ENCODE data around the gene MCF2L.
A peak's percentile ranks its signal among the peaks of the same experiment; 100 is the strongest.
"Not testable (repeated sequence)": the region's sequence is repeated elsewhere in the genome, so short reads cannot be mapped to it uniquely, and the experiment has no call there.

Gene MCF2L

DNA sequence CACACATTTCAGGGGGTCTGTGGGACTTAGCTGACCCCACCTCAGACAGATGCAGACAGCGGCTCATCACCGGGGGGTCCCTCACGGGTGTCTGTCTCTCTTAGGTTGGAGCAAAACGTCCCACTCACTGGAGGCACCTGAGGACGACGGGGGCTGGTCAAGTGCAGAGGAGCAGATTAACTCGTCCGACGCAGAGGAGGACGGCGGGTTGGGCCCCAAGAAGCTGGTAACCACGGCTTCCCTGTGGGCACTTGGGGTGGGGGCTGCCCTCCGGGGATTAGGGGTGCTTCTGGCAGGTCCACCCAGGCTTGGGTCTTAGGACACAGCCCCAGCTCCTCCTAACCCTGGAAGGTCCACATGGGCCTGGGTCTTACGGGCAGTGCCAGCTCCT is 125.4 kb downstream of the MCF2L start:
- DNase-seq (ENCODE audit: low read depth in 2 of 2), result no peak

DNA sequence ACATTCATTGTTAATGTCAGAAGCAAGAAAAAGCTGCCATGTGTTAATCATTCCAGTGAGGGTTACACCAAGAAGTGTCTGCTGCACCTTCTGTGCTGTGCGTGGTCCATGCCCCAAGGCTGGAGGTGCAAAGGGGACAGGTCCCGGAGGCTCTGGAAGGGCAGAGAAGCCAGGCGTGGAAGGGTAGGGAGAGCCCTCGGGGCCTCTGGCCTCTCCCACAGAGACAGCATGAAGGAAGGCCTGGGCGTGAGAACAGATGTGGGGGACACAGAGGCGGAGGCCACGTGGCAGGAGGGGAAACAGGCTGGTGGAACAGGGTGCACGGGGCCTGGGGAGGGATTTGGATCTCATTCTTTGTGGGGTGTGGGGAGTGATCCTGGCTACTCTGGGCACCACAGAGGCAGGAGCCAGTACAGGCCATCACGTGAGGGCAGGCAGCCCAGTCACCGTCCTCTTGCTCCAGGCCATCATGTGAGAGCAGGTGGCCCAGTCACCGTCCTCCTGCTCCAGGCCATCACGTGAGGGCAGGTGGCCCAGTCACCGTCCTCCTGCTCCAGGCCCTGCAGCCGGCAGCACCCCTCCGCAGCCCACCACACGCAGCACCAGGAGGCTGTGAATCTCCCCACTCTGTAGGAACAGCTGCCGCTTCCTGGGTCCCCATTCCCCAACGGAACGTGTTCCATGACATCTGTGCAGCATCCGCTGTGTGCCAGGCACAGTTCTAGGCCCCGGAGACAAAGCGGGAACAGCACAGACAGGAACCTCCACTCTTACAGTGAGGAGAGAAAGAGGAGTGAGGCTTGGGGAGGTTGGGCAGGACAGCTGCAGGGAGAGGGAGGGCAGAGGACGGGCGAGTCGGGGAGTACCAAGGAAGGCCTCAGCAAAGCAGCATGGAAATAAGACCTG is 126.4 kb downstream of the MCF2L start:
- no peak for DNase-seq (ENCODE audit: low read depth in 2 of 2)

DNA sequence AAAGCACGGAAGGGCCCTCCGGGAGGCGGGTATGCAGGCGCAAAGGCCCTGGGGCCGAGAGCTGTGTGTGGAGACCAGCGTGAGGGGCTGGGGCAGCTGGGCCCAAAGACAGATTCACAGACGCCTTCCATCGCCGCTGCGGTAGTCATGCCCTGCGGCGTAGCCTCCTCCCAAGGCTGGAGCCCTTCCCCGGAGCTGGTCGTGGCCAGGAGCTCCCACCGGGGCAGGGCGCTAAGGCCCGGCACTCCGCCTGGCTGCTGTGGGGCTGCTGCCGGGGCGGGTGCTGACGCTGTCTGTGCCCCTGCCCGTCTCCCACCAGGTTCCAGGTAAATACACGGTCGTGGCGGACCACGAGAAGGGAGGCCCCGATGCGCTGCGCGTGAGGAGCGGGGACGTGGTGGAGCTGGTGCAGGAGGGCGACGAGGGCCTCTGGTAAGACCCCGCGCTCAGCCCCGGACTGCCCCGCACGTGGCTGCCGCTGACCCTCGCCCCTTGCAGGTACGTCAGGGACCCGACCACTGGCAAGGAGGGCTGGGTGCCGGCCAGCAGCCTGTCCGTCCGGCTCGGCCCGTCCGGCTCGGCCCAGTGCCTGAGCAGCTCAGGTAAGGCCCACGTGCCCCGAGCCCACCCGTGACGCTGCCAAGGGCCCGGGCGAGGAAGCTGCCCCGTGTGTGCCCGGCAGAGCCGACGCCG is 127.2 kb downstream of the MCF2L start:
- DNase-seq (ENCODE audit: low read depth in 2 of 2), result no peak

DNA sequence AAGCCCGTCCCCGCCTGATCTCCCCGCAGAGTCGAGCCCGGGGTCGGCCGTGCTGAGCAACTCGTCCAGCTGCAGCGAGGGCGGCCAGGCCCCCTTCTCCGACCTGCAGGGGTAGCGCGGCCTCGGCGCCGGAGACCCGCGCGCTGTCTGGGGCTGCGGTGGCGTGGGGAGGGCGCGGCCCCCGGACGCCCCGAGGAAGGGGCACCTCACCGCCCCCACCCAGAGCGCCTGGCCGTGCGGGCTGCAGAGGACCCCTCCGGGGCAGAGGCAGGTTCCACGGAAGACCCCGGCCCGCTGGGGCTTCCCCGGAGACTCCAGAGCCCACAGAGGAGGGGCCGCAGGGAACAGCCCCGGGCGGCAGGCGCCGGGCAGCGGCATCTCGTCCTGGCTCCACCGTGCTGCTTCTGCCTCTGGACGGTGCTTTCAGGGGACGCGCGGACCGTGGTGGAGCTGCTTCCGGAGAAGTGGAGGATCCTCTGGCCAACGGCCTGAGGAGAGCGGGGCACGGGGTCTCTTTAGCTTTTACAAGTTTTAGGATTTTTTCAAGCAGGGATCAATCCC is 127.8 kb downstream of the MCF2L start:
- no peak for DNase-seq (ENCODE audit: low read depth in 2 of 2)

DNA sequence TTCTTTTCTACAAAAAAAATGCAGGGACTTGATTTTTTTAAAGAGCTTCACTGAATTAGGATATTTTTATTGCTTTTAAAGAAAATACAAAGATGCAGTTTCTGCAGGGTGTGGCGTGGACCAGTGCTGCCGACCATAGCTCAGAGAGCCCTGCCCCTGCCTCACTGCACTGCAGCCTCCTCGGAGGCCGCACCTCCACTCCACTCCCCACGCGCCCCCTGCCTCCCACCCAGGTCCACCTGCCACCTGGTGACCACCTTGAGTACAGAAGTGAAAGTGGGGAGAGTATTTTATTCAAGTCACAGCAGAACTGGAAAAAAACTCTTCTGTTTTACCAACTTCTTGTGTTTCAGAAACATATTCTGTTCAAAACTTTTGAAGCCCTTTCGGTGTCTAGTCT is 128.6 kb downstream of the MCF2L start:
- DNase-seq (ENCODE audit: low read depth in 2 of 2), result no peak

DNA sequence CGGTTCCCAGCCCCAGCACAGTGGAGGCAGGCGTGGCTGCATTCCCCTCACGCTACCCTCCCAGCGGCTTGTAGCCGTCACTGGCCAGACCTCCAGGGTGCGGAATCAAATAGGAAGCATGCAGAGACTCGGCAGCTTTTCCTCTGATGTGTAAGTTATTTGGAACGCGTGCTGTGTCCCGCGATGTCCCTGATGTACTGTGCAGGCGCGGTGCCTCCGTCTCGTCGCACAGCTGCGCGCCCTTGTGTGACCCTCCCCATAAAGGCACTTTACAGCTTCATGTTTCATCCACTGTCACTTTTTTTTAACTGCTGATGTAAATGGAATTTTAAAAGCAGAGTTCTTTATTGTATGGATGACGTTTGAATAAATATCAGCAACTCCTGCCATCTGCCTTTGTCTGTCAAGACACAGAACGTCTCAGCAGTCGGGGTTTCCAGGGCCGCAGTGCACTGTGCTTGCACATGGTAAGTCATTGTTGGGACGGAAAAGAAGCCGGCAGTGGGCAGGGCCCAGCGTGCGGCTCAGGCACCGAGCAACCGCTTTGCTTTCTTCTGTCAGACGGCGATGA is 129.2 kb downstream of the MCF2L start:
- DNase-seq (ENCODE audit: low read depth in 2 of 2), result no peak

DNA sequence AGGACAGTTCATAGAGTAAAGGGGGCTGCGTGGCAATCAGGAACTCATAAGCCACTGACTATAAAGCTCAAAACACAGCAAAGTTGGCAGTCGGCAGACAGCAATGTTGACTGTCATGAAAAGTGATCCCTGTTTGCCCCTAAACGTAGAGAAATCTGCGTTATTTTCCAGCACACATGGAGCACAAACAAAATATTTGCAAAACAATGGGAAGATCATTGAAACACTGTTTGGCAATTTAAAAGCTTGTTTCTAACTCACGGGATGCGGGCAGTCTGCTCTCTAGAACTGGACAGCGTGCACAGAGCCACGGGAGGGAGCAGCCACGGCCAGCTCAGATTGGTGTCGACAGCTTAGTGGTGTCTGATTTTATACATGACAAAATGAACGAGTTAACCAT is 130.1 kb downstream of the MCF2L start:
- DNase-seq (ENCODE audit: low read depth in 2 of 2), result no peak

DNA sequence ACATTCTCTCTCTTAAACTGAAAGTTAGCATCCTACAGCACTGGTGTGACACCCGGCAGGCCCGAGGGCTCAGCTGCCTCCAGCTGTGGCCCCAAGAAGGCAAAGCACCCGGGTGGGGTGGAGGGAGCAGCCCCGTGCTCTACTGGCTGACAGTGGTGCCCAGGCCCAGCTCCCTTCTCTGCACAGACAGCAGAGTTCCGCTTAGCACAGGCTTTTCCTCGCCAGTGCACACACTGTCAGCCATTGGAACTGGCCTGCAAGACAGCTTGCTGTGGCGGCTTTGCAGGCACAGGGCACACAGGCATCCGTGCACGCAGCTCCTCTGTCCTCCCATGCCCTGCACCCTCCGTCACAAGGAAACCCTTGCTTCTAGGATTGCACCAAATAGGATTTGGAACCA is 133.3 kb downstream of the MCF2L start:
- DNase-seq (ENCODE audit: low read depth in 2 of 2), result not testable (repeated sequence)

DNA sequence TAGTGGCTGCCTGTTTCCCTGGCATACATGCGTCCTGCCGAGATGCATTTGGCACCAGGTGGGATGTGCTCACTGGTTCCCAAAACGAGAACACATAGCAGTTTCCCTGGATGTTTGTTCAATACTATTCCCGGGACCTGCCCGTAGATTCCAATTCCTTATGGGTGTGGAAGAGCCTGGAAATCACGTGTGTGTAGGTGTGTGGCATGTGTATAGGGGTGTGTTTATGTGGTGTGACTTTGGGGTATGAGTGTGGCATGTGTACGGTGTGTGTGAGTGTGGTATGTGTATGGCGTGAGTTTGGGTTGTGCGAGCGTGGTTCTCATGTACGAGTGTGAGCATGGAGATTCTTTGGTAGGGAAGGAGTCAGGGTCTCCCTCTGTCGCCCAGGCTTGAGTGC is 133.7 kb downstream of the MCF2L start:
- no peak for DNase-seq (ENCODE audit: low read depth in 2 of 2)

DNA sequence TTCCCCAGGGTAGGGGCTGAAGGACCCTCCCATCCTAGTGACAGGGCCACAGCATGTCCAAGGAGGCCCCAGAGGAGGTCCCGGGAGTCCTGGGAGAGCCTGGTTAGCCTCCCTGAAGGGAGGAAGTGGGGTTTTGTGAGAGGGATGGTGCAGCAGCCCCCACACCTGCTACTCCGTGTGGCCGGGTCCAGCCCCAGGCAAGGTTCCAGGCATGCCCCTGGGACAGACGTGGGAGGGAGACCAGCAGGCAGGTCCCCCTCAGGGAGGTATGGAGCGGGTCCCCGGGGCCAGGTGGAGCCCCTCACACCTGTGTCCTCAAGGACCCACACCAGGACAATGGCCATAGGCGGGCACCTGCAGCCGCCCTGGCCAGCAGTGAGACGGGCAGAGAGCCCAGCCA is 134.6 kb downstream of the MCF2L start:
- no peak for DNase-seq (ENCODE audit: low read depth in 2 of 2)

DNA sequence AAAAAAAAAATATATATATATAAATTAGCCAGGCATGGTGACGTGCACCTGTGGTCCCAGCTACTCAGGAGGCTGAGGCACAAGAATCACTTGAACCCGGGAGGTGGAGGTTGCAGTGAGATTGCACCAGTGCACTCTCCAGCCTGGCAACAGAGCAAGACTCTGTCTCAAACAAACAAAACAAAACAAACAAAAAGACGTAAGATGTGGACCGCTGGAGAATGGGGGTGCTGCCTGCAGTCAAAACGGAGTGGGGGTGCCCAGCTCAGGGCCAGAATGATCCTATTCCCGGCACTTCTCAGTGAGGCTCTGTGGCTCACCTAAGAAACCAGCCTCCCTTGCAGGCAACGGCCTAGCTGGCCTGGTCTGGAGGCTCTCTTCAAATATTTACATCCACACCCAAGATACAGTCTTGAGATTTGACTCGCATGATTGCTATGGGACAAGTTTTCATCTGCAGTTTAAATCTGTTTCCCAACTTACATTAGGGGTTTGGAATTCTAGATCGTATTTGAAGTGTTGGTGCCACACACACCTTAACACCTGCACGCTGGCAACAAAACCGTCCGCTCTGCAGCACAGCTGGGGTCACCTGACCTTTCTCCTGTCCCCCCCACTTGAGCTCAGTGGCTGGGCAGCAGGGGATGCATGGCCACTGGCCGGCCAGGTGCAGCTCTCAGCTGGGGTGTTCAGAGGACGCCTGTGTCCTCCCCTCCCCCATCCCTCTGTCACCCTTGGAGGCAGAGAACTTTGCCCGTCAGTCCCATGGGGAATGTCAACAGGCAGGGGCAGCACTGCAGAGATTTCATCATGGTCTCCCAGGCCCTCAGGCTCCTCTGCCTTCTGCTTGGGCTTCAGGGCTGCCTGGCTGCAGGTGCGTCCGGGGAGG is 136.3 kb downstream of the MCF2L start, which contains the start of gene F7:
TSS of gene F7 (plus strand) at position 760 of the 889 bp plus-strand sequence. CDS start at position 811, 51 bp downstream.
- DNase-seq (ENCODE audit: low read depth in 2 of 2), result no peak

DNA sequence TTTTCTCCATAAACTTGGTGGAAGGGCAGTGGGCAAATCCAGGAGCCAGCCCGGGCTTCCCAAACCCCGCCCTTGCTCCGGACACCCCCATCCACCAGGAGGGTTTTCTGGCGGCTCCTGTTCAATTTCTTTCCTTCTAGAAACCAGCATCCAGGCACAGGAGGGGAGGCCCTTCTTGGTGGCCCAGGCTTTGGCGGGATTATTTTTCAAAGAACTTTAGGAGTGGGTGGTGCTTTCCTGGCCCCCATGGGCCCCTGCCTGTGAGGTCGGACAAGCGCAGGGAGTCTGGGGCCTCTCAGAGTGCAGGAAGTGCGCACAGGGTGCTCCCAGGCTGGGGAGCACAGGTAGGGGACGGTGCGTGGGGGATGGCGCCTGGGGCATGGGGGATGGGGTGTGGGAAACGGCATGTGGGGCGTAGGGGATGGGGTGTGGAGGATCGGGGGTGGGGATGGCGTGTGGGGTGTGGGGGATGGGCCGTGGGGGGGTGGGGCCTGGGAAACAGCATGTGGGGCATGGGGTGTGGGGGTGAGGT is 137.0 kb downstream of the MCF2L start:
- no peak for DNase-seq (ENCODE audit: low read depth in 2 of 2)

DNA sequence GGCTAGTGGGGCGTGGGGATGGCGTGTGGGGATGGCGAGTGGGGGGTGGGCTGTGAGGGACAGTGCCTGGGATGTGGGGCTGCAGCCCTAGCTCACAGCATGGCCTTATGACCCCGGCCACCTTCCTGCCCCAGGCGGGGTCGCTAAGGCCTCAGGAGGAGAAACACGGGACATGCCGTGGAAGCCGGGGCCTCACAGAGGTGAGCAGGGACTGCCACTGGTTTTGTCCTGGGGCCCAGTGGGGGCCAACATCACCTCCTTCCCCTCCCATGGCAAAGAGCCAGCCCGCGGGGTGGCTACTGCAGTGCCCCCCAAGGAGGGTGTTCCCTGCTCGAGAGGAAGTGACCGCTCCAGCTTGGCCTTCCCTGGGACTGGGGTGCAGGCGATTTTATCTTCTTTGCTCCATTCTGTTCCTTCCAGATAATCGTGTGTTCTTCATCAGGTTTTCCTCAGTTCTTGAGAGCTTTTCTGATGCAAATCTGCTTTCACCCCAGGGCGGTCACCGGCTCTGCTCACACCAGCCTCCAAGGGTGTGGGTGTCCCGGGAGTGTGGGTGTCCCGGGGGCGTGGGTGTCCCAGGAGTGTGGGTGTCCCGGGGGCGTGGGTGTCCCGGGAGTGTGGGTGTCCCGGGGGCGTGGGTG is 137.8 kb downstream of the MCF2L start:
- no peak for DNase-seq (ENCODE audit: low read depth in 2 of 2)

DNA sequence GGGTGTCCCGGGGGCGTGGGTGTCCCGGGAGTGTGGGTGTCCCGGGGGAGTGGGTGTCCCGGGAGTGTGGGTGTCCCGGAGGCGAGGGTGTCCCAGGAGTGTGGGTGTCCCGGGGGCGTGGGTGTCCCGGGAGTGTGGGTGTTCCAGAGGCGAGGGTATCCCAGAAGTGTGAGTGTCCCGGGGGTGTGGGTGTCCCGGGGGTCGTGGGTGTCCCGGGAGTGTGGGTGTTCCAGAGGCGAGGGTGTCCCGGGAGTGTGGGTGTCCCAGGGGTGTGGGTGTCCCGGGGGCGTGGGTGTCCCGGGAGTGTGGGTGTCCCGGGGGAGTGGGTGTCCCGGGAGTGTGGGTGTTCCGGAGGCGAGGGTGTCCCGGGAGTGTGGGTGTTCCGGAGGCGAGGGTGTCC is 139.5 kb downstream of the MCF2L start:
- DNase-seq (ENCODE audit: low read depth in 2 of 2), result not testable (repeated sequence)

DNA sequence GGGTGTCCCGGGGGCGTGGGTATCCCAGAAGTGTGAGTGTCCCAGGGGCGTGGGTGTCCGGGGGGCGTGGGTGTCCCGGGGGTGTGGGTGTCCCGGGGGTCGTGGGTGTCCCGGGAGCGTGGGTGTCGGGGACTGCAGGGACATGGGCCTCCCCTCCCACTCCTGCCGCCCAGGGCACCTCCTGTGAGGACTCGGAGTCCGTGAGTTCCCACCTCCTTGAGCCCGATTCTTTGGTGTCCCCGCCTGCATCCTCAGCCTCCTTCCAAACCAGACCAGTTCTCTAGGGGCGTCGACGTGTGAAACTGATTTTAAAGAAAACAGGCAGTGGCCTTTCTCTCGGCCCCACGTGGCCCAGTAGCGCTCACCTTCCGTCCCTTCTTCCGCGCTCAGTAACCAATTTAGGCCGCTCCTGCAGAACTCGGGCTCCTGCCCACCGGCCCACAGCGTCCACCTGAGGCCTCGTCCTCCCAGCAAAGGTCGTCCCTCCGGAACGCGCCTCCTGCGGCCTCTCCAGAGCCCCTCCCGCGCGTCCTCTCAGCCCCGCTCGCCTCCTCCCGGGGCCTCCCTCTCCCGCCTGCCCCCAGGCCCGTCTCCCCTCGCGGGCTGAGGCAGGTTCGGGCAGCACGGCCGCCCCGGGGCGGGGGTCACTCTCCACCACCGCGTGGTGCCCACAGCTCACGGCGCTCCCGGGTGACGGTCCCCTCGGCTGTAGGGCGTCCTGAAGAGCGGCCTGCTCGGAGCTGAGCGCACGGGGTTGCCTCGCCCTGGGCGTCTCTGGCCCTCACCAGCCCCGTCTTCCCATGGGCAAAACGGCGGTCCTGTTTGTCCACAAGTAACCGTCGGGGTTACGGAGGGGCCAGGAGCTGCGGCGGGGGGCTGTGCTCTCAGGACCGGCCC is 140.4 kb downstream of the MCF2L start:
- DNase-seq (ENCODE audit: low read depth in 2 of 2), result no peak

DNA sequence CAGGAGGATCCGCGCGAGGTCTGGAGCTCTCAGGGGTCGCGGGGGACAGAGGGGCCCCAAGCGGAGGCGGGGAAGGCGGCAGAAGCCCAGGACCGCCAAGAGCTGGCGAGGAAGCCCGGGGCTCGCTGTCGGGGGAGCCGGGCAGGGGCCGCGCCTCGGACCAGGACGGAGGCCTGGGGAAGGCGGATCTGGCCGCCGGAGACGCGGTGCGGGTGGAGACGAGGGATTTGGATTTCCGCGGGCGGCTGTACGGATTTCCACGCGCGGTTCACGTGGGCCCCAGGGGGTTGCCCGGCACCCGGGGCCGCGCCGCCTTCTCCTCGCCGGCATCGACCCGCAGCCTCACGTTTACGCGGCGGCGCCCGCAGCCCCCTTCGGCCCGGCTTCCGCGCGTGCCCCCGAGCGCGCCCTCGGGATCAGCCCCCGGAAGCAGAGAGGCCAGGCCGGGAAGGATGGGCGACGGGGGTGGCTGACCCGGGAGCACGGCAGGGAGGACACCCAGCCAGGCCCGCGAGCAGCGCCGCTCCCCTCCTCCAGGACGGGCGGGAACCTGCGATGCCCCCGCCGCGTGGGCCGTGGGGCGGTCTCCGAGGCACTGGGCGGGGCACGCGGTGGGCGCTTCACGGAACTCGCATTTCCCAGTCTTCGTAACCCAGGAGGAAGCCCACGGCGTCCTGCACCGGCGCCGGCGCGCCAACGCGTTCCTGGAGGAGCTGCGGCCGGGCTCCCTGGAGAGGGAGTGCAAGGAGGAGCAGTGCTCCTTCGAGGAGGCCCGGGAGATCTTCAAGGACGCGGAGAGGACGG is 141.2 kb downstream of the MCF2L start:
- DNase-seq (ENCODE audit: low read depth in 2 of 2), result peak in 1 of 2 donors; percentile 22

DNA sequence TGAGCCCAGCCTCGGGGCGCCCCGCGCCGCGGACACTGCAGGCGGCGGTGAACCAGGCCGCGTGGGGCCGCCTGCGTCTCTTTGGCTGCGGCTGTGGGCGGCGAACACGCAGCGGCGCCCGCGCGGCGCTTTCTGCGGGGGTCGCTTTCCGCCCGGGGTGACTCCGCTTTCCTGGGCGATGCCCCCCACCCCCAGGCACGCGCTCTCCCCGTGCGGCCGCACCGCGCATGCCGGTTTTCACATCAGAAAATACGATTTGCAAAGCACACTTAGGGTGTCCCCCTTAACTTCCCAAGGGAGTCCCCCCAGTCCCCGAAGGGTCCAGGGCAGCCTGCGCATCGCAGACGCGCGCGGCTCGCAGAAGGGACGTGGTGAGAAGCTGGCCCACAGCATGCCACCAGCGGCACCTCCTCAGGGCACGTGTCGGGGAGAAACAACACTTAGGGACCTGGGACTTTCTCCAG is 141.9 kb downstream of the MCF2L start:
- peak in 1 of 2 donors; percentile 14 for DNase-seq (ENCODE audit: low read depth in 2 of 2)

DNA sequence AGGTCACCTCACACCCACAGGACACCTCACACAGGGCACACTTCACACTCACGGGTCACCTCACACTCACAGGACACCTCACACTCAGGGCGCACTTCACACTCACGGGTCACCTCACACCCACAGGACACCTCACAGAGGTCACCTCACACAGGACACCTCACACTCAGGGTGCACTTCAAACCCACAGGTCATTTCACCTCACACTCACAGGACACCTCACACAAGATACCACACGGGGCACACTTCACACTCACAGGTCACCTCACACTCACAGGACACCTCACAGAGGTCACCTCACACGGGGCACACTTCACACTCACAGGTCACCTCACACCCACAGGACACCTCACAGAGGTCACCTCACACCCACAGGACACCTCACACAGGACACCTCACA is 142.8 kb downstream of the MCF2L start:
- DNase-seq (ENCODE audit: low read depth in 2 of 2), result not testable (repeated sequence)

DNA sequence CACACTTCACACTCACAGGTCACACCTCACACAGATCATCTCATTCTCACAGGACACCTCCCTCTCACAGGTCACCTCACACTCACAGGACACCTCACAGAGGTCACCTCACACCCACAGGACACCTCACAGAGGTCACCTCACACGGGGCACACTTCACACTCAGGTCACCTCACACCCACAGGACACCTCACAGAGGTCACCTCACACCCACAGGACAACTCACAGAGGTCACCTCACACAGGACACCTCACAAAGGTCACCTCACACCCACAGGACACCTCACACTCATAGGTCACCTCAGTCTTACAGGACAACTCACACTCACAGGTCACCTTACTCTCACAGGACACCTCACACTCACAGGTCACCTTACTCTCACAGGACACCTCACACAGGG is 143.5 kb downstream of the MCF2L start:
- not testable (repeated sequence) for DNase-seq (ENCODE audit: low read depth in 2 of 2)
